GM12878 (cell line): ENCODE results near the gene HNRNPLL. TPM values are rescaled to one million over a fixed set of nuclear protein-coding genes. Genes with fewer than 3 reads are reported as not detected.
A peak's percentile ranks its signal among the peaks of the same experiment; 100 is the strongest.

Experiments
- ASH2L ChIP-seq: fragments of 300-600, 200-600 bp; sonication (generic); IDR thresholded peaks from 2 replicates; pipeline ENCODE4 v1.6.1; 2017; ENCODE audit warnings: low read depth, mild to moderate bottlenecking, borderline replicate concordance
- BACH1 ChIP-seq: fragments of 450-650 bp; IDR thresholded peaks from 2 replicates; pipeline ENCODE4 v1.6.1; 2017; ENCODE audit warnings: mild to moderate bottlenecking, borderline replicate concordance
- BHLHE40 ChIP-seq, 2 experiments: fragments of 450-650 bp in 1 of 2; IDR thresholded peaks; 2 replicates each; pipeline ENCODE4 v1.6.1; 2011 to 2017; ENCODE audit warnings: low read depth in 2 of 2, borderline replicate concordance in 1 of 2, improper control_type of control experiment in 1 of 2, low read length in 1 of 2, mild to moderate bottlenecking in 1 of 2
- FOXK2 ChIP-seq: fragments of 450-650 bp; IDR thresholded peaks from 2 replicates; pipeline ENCODE4 v1.6.1; 2017; ENCODE audit warnings: mild to moderate bottlenecking, moderate library complexity
- IKZF2 ChIP-seq, 2 experiments: fragments of 450-650 bp; IDR thresholded peaks; 2 replicates each; pipeline ENCODE4 v1.6.1; 2017; ENCODE audit warnings: mild to moderate bottlenecking in 2 of 2, moderate library complexity in 2 of 2
- NFYA ChIP-seq: IDR thresholded peaks from 2 replicates; pipeline ENCODE4 v1.6.1; 2011; ENCODE audit warnings: low read depth, mild to moderate bottlenecking, low read length, improper control_type of control experiment, borderline replicate concordance
- NR2F1 ChIP-seq: fragments of 450-650 bp; conservative IDR thresholded peaks from 2 replicates; pipeline ENCODE4 v1.6.1; 2017; ENCODE audit warnings: mild to moderate bottlenecking
- NRF1 ChIP-seq: conservative IDR thresholded peaks from 2 replicates; pipeline ENCODE4 v1.6.1; 2011; ENCODE audit warnings: mild to moderate bottlenecking, low read depth, low read length, improper control_type of control experiment
- PAX5 ChIP-seq: IDR thresholded peaks from 2 replicates; pipeline ENCODE4 v1.6.1; 2011; ENCODE audit warnings: low read depth, low read length, borderline replicate concordance
- POLR2A ChIP-seq: IDR thresholded peaks from 2 replicates; pipeline ENCODE4 v1.6.1; 2011; ENCODE audit warnings: low read depth, mild to moderate bottlenecking, low read length
- RCOR1 ChIP-seq: conservative IDR thresholded peaks from 2 replicates; pipeline ENCODE4 v1.6.1; 2012; ENCODE audit warnings: low read depth, low read length, improper control_type of control experiment
- SMAD1 ChIP-seq: fragments of 450-650 bp; IDR thresholded peaks from 2 replicates; pipeline ENCODE4 v1.6.1; 2018; ENCODE audit warnings: mild to moderate bottlenecking, low read depth; ENCODE audit not compliant: partially characterized antibody
- SP1 ChIP-seq: IDR thresholded peaks from one replicate; pipeline ENCODE4 v1.6.1; 2011; ENCODE audit warnings: low read depth, low read length
- SUZ12 ChIP-seq: fragments of 200-600 bp; sonication (generic); IDR thresholded peaks from one replicate; pipeline ENCODE4 v1.6.1; 2018; ENCODE audit warnings: antibody characterized with exemption, mild to moderate bottlenecking; ENCODE audit not compliant: unreplicated experiment
- polyA plus RNA-seq, 11 experiments: library from polyadenylated mRNA; depleted of rRNA in 4 of 11; unstranded in 6 of 11; stranded (reverse) in 5 of 11; fragments of >200 nt; fragmentation: Nextera tagmentation in 4 of 11; fragmentation: Illumina TruSeq in 1 of 11; extraction: Ambion mirVana in 4 of 11; extraction: Trizol in 1 of 11; gene quantifications; 1 replicate in 1 of 11; 2 replicates in 10 of 11; pipeline versions ENCODE4 v1.2.1 to v1.2.3, GENCODE V29; 2011 to 2016; ENCODE audit warnings: inconsistent platforms in 2 of 11, missing spikeins in 2 of 11, low read depth in 1 of 11
- total RNA-seq, 4 experiments: library from RNA; depleted of rRNA in 3 of 4; stranded (reverse); fragments of >200 nt in 3 of 4; fragmentation: Illumina TruSeq in 1 of 4; extraction: Trizol in 1 of 4; gene quantifications; 2 replicates each; pipeline versions ENCODE4 v1.2.1 to v1.2.3, GENCODE V29; 2013 to 2021
- TF ChIP-seq, protein P1 (sequence below): IDR thresholded peaks from 2 replicates; pipeline ENCODE4 v1.6.1; 2012; ENCODE audit warnings: low read depth, low read length, improper control_type of control experiment
- TF ChIP-seq, protein P2 (sequence below): fragments of 450-650 bp; IDR thresholded peaks from 2 replicates; pipeline ENCODE4 v1.6.1; 2016; ENCODE audit warnings: mild to moderate bottlenecking
- TF ChIP-seq, protein P3 (sequence below): IDR thresholded peaks from 2 replicates; pipeline ENCODE4 v1.6.1; 2011; ENCODE audit warnings: low read depth, mild to moderate bottlenecking, low read length, moderate library complexity, borderline replicate concordance; ENCODE audit errors: extremely low read depth
- TF ChIP-seq, protein P4 (sequence below): fragments of 450-650 bp; IDR thresholded peaks from 2 replicates; pipeline ENCODE4 v1.6.1; 2017; ENCODE audit warnings: low read depth, mild to moderate bottlenecking, moderate library complexity
- TF ChIP-seq, protein P5 (sequence below): IDR thresholded peaks from 2 replicates; pipeline ENCODE4 v1.6.1; 2011; ENCODE audit warnings: low read depth, low read length, improper control_type of control experiment, borderline replicate concordance
- TF ChIP-seq, protein P6 (sequence below): fragments of 450-650 bp; IDR thresholded peaks from 2 replicates; pipeline ENCODE4 v1.6.1; 2017; ENCODE audit warnings: mild to moderate bottlenecking

The HNRNPLL gene
- total and polyA plus RNA-seq, 10 of the 15 experiments (the other 5 are each of a cell fraction or from before 2014, with no cell fraction given) = 0.98 to 27.1 (median 2.9) TPM

DNA sequence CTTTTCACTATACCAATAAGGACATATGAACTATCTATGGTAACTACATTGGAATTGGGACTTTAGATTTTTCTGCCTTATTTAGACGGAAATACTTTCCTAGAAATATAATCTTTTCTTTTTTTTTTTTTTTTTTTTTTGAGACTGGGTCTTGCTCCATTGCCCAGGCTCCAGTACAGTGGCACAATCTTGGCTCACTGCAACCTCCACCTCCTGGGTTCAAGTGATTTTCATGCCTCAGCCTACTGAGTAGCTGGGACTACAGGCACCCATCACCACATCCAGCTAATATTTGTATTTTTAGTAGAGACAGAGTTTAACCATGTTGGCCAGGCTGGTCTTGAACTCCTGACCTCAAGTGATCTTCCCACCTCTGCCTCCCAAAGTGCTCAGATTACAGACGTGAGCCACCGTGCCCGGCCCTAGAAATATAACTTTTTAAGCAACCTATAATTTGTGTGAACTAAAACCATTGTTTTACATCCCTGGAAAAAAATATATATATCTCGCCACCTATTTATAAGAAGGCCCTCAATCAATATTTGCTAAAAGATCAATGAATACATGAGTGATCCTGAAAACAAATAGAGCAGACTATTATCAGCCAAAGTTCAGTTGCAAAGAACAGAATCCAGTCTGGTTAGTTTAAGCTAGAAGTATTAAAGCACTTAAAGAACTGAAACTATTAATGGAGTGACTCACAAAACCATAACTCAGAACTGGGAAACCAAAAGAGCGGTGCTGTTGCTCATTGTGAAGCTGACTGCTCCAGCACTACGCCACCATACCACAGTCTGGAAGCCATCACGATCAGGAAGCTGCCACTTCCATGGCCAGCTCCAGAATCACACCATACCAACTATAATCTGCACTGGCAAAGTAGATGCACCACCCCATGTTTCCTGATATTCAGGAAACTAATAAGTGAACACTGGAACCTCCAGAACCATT, 8.4 kb upstream of the HNRNPLL start (continued):
- TF ChIP-seq, protein P1, sequence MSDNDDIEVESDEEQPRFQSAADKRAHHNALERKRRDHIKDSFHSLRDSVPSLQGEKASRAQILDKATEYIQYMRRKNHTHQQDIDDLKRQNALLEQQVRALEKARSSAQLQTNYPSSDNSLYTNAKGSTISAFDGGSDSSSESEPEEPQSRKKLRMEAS = no peak
- TF ChIP-seq SP1 = no peak
- TF ChIP-seq POLR2A = no peak
- TF ChIP-seq, protein P2, sequence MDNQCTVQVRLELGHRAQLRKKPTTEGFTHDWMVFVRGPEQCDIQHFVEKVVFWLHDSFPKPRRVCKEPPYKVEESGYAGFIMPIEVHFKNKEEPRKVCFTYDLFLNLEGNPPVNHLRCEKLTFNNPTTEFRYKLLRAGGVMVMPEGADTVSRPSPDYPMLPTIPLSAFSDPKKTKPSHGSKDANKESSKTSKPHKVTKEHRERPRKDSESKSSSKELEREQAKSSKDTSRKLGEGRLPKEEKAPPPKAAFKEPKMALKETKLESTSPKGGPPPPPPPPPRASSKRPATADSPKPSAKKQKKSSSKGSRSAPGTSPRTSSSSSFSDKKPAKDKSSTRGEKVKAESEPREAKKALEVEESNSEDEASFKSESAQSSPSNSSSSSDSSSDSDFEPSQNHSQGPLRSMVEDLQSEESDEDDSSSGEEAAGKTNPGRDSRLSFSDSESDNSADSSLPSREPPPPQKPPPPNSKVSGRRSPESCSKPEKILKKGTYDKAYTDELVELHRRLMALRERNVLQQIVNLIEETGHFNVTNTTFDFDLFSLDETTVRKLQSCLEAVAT = peak; percentile 46; the same call in 1 of the 2 replicates
- TF ChIP-seq NFYA = no peak
- no peak for TF ChIP-seq RCOR1
- TF ChIP-seq SMAD1 = no peak
- TF ChIP-seq, protein P3, sequence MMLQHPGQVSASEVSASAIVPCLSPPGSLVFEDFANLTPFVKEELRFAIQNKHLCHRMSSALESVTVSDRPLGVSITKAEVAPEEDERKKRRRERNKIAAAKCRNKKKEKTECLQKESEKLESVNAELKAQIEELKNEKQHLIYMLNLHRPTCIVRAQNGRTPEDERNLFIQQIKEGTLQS = no peak
- TF ChIP-seq SUZ12 = no peak
- TF ChIP-seq PAX5 = peak; percentile 93
- no peak for TF ChIP-seq NRF1
- TF ChIP-seq, protein P4, sequence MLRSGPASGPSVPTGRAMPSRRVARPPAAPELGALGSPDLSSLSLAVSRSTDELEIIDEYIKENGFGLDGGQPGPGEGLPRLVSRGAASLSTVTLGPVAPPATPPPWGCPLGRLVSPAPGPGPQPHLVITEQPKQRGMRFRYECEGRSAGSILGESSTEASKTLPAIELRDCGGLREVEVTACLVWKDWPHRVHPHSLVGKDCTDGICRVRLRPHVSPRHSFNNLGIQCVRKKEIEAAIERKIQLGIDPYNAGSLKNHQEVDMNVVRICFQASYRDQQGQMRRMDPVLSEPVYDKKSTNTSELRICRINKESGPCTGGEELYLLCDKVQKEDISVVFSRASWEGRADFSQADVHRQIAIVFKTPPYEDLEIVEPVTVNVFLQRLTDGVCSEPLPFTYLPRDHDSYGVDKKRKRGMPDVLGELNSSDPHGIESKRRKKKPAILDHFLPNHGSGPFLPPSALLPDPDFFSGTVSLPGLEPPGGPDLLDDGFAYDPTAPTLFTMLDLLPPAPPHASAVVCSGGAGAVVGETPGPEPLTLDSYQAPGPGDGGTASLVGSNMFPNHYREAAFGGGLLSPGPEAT = peak; percentile 69
- peak; percentile 74; the same call in 1 of the 2 replicates for TF ChIP-seq BACH1
- TF ChIP-seq, protein P5, sequence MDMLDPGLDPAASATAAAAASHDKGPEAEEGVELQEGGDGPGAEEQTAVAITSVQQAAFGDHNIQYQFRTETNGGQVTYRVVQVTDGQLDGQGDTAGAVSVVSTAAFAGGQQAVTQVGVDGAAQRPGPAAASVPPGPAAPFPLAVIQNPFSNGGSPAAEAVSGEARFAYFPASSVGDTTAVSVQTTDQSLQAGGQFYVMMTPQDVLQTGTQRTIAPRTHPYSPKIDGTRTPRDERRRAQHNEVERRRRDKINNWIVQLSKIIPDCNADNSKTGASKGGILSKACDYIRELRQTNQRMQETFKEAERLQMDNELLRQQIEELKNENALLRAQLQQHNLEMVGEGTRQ = no peak
- TF ChIP-seq, protein P6, sequence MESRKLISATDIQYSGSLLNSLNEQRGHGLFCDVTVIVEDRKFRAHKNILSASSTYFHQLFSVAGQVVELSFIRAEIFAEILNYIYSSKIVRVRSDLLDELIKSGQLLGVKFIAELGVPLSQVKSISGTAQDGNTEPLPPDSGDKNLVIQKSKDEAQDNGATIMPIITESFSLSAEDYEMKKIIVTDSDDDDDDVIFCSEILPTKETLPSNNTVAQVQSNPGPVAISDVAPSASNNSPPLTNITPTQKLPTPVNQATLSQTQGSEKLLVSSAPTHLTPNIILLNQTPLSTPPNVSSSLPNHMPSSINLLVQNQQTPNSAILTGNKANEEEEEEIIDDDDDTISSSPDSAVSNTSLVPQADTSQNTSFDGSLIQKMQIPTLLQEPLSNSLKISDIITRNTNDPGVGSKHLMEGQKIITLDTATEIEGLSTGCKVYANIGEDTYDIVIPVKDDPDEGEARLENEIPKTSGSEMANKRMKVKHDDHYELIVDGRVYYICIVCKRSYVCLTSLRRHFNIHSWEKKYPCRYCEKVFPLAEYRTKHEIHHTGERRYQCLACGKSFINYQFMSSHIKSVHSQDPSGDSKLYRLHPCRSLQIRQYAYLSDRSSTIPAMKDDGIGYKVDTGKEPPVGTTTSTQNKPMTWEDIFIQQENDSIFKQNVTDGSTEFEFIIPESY = peak; percentile 54; the same call in 1 of the 2 replicates
- peak; percentile 64 for TF ChIP-seq NR2F1
- peak; percentile 90 to 92 for TF ChIP-seq IKZF2 (IDR thresholded peaks at IDR 0.05)
- TF ChIP-seq ASH2L = no peak
- peak in 1 of 2 experiments; percentile 40; a peak in 1 of 4 replicates for TF ChIP-seq BHLHE40 (IDR thresholded peaks at IDR 0.05; ENCODE audit: borderline replicate concordance in 1 of 2, low read depth in 2 of 2, low read length in 1 of 2)
- no peak for TF ChIP-seq FOXK2
